ENCODE data around the gene BBS7. TPM values are rescaled to one million over a fixed set of nuclear protein-coding genes. Genes with fewer than 3 reads are reported as not detected.

The BBS7 gene
- total RNA-seq, 2 experiments from 2014 or later, result 10.7 to 25.8 TPM

DNA sequence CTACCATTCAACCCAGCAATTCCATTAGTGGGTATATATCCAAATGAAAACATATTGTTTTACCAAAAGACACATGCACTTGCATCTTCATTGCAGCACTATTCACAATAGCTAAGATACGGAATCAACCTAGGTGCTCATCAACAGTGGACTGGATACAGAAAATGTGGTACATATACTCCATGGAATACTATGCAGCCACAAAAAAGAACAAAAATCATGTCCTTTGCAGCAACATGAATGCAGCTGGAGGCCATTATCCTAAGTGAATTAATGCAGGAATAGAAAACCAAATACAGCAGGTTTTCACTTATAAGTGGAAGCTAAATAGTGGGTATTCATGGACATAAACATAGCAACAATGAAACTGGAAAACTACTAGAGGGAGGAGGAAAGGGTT lies 38.1 kb upstream of the BBS7 start:
- BruUV-seq (replicated peaks), result no TSS peak
- intact Hi-C loops (cut with micrococcal nuclease; ENCODE audit: unreplicated experiment), result loop anchor here (10.0 kb wide), 1 partner anchor 806 kb away; no protein-coding TSS in a partner anchor

DNA sequence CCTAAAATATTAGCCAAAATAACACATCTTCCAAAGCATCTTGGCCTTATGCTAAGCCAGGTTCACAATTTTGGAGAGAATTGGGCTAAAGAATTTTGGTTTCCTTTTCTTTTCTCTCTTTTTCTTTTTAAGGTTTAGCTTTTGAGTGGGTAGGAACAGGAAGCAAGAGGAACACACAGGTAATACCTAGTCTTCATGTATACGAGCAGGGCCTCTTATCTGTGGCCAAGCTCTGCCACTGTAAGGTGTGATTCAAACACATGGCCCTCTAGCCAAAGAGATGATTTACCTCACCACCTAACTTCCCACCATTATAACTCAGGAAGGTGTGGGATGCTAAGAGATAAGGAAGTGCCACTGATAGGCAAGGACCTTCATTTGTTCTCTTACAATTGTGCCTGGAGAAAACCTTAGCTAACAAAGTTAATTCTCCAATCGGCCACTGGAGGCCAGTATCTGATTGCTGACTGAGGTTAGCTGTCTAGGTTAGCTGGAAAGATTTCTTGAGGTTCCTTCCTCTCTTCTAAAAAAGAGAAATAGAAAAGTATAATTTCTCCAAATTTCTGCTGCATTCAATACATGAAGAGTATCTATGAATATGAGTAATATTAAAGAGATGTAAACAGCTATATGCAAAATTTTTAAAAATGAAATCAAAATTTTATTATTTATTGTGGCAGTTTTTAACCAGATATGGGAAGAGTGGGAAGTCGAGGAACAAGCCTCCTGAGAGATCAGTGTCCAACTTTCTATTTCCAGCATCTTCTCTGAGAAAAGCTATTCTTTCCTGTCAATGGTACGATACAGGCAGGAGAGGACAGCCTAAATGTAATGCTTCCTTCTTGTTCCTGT lies 30.1 kb upstream of the BBS7 start:
- Histone ChIP-seq H3K27ac (ENCODE audit: low read depth, low read length, poor library complexity, severe bottlenecking) (no peak overlapping the region), H3K4me1 (ENCODE audit: insufficient read depth, low read length, poor library complexity, severe bottlenecking) (no peaks in the 10 kb centered on the region), H3K79me2 (ENCODE audit: insufficient read depth, low read depth, low read length) (no peaks in the 10 kb centered on the region), H3K4me3 (ENCODE audit: low read depth, low read length, poor library complexity, severe bottlenecking) (no peak overlapping the region), H3K9me3 (ENCODE audit: low read length) (no peaks in the 10 kb centered on the region), H2AFZ (ENCODE audit: low read length) (peak overlapping the region; percentile 86; the same call in 1 of the 2 replicates), H3K4me2 (ENCODE audit: low read length) (no peak overlapping the region), H4K20me1 (ENCODE audit: insufficient read depth, low read length) (no peaks in the 10 kb centered on the region), H3K9me2 (ENCODE audit: insufficient read depth, low read length) (no peaks in the 10 kb centered on the region), H3K36me3 (ENCODE audit: insufficient read depth, low read length) (no peaks in the 10 kb centered on the region)
- intact Hi-C loops (cut with micrococcal nuclease; ENCODE audit: unreplicated experiment), result loop anchor here (1.0 to 10.0 kb wide), 3 partner anchors 103 to 814 kb away; no protein-coding TSS in a partner anchor
- no TSS peak for BruUV-seq (replicated peaks)
- no peak for TF ChIP-seq EZH2phosphoT487 (IDR thresholded peaks at IDR 0.05; ENCODE audit: borderline replicate concordance, low read depth, low read length)
- TF ChIP-seq, protein P1, sequence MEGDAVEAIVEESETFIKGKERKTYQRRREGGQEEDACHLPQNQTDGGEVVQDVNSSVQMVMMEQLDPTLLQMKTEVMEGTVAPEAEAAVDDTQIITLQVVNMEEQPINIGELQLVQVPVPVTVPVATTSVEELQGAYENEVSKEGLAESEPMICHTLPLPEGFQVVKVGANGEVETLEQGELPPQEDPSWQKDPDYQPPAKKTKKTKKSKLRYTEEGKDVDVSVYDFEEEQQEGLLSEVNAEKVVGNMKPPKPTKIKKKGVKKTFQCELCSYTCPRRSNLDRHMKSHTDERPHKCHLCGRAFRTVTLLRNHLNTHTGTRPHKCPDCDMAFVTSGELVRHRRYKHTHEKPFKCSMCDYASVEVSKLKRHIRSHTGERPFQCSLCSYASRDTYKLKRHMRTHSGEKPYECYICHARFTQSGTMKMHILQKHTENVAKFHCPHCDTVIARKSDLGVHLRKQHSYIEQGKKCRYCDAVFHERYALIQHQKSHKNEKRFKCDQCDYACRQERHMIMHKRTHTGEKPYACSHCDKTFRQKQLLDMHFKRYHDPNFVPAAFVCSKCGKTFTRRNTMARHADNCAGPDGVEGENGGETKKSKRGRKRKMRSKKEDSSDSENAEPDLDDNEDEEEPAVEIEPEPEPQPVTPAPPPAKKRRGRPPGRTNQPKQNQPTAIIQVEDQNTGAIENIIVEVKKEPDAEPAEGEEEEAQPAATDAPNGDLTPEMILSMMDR (conservative IDR thresholded peaks at IDR 0.05; ENCODE audit: low read length), result peak; percentile 92
- CTCF ChIA-PET (ENCODE audit: unreplicated experiment), result interaction anchor here (0.8 to 1.3 kb wide), 3 partner anchors 10 to 678 kb away, joined by 3 to 6 read pairs (median 4); no protein-coding TSS in a partner anchor
- peak; percentile 65 for DNase-seq (ENCODE audit: low spot score)
- POLR2A ChIA-PET, result interaction anchor here (0.6 to 1.2 kb wide), 3 partner anchors 15 to 130 kb away, joined by 3 read pairs; no protein-coding TSS in a partner anchor

More for the DNA sequence above, 38.1 kb upstream of the BBS7 start:
- H3K27ac ChIP-seq (ENCODE audit: low read depth, low read length, poor library complexity, severe bottlenecking), result no peak overlapping the region
- H3K9me3 ChIP-seq (ENCODE audit: low read length), result no peaks in the 10 kb centered on the region
- no peaks in the 10 kb centered on the region for H3K9me2 ChIP-seq (ENCODE audit: insufficient read depth, low read length)
- H3K79me2 ChIP-seq (ENCODE audit: insufficient read depth, low read depth, low read length), result no peaks in the 10 kb centered on the region
- no peak overlapping the region for H3K4me3 ChIP-seq (ENCODE audit: low read depth, low read length, poor library complexity, severe bottlenecking)
- no peaks in the 10 kb centered on the region for H3K36me3 ChIP-seq (ENCODE audit: insufficient read depth, low read length)
- no peak for DNase-seq (ENCODE audit: low spot score)
- H3K4me2 ChIP-seq (ENCODE audit: low read length), result no peak overlapping the region
- H4K20me1 ChIP-seq (ENCODE audit: insufficient read depth, low read length), result no peaks in the 10 kb centered on the region
- ChIA-PET POLR2A (no interaction called here), CTCF (ENCODE audit: unreplicated experiment) (no interaction called here)
- H3K4me1 ChIP-seq (ENCODE audit: insufficient read depth, low read length, poor library complexity, severe bottlenecking), result no peaks in the 10 kb centered on the region
- TF ChIP-seq, protein P1 (conservative IDR thresholded peaks at IDR 0.05; ENCODE audit: low read length), result no peak
- no peak for TF ChIP-seq EZH2phosphoT487 (IDR thresholded peaks at IDR 0.05; ENCODE audit: borderline replicate concordance, low read depth, low read length)
- no peak overlapping the region for H2AFZ ChIP-seq (ENCODE audit: low read length)

DNA sequence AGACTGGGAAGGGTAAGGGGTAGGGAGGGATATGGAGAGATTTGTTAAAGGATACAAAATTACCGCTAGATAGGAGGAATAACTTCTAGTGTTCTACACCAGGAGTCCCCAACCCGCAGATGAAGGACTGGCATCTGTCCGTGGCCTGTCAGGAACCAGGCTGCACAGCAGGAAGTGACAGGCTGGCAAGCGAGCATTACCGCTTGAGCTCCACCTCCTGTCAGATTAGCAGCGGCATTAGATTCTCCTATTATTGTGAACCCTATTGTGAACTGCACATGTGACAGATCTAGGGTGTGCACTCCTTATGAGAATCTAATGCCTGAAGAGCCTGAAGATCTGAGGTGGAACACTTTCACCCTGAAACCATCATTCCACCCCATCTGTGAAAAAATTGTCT lies 27.9 kb upstream of the BBS7 start:
- Histone ChIP-seq H3K4me1 (ENCODE audit: insufficient read depth, low read length, poor library complexity, severe bottlenecking) (no peaks in the 10 kb centered on the region), H3K9me2 (ENCODE audit: insufficient read depth, low read length) (no peaks in the 10 kb centered on the region), H3K27ac (ENCODE audit: low read depth, low read length, poor library complexity, severe bottlenecking) (no peak overlapping the region), H3K9me3 (ENCODE audit: low read length) (no peaks in the 10 kb centered on the region), H3K79me2 (ENCODE audit: insufficient read depth, low read depth, low read length) (no peaks in the 10 kb centered on the region), H3K4me3 (ENCODE audit: low read depth, low read length, poor library complexity, severe bottlenecking) (no peak overlapping the region), H2AFZ (ENCODE audit: low read length) (peak overlapping the region; percentile 32; the same call in 1 of the 2 replicates), H3K4me2 (ENCODE audit: low read length) (peak overlapping the region; percentile 19; the same call in 1 of the 2 replicates), H4K20me1 (ENCODE audit: insufficient read depth, low read length) (no peaks in the 10 kb centered on the region), H3K36me3 (ENCODE audit: insufficient read depth, low read length) (no peaks in the 10 kb centered on the region)
- intact Hi-C loops (cut with micrococcal nuclease; ENCODE audit: unreplicated experiment), result no loop called here
- ChIA-PET POLR2A (no interaction called here), CTCF (ENCODE audit: unreplicated experiment) (no interaction called here)
- TF ChIP-seq, protein P1 (conservative IDR thresholded peaks at IDR 0.05; ENCODE audit: low read length), result no peak
- no peak for TF ChIP-seq EZH2phosphoT487 (IDR thresholded peaks at IDR 0.05; ENCODE audit: borderline replicate concordance, low read depth, low read length)
- BruUV-seq (replicated peaks), result no TSS peak
- DNase-seq (ENCODE audit: low spot score), result peak; percentile 19

Data from OCI-LY7 (cell line).